ENCODE data around the gene APOBEC3C. TPM values are rescaled to one million over a fixed set of nuclear protein-coding genes. Genes with fewer than 3 reads are reported as not detected.
A peak's percentile ranks its signal among the peaks of the same experiment; 100 is the strongest.
"Not testable (repeated sequence)": the region's sequence is repeated elsewhere in the genome, so short reads cannot be mapped to it uniquely, and the experiment has no call there.

Gene APOBEC3C
- total RNA-seq, 1 donor, result 16.4 TPM

GRCh38 chr22:38981992-38982927 is 31.8 kb upstream of the APOBEC3C start, which contains the start of gene APOBEC3B:
APOBEC3B (plus strand) TSS chr22:38982347; CDS start chr22:38982454, 107 bp downstream.
- peak within 1 kb of the TSS; percentile 44 for H3K4me3 ChIP-seq (ENCODE audit: low read depth, low read length)
- DNase-seq (ENCODE audit: low read depth), result peak; percentile 87
- TF ChIP-seq CTCF (IDR thresholded peaks at IDR 0.05; ENCODE audit: insufficient read depth, low read depth, low read length), result no peak

GRCh38 chr22:38984224-38984623 is 29.8 kb upstream of the APOBEC3C start:
- no peak for TF ChIP-seq CTCF (IDR thresholded peaks at IDR 0.05; ENCODE audit: insufficient read depth, low read depth, low read length)
- DNase-seq (ENCODE audit: low read depth), result no peak
- H3K4me3 ChIP-seq (ENCODE audit: low read depth, low read length), result no peak overlapping the region

DNA sequence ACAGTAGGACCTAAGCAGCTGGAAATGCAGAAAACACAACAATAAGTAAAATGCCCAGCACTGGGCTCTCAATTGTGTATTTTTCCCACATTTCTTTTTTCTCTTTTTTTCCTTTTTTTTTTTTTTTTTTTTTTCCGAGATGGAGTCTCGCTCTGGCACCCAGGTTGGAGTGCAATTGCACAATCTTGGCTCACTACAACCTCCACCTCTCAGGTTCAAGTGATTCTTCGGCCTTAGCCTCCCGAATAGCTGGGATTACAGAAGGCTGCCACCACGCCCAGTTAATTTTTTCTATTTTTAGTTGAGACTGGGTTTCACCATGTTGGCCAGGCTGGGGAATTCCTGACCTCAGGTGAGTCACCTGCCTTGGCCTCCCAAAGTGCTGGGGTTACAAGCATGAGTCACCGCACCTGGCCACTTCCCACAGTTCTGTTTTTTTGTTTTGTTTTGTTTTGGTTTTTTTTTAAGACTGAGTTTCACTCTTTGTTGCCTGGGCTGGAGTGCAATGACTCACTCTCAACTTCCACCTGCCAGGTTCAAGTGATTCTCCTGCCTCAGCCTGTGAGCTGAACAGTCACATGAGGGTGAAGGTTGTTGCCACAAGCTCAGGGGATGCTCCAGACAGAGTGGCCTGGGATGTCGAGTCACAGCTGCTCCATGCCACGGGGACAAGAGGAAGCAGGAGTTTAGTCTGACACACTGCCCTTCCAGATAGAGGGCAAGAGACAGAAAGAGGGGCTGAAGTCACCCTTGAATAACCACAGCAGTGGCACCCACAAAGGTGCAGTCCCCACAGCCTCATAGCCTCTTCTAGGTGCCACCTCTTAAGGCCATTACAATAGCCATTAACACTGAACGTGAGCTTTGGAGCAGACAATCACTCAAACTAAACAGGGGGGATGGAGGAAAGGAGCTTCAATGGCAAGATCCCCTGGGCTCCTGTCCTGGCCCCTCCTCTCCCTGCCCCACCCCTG is 29.0 kb upstream of the APOBEC3C start:
- not testable (repeated sequence) for H3K4me3 ChIP-seq (ENCODE audit: low read depth, low read length); DNase-seq (ENCODE audit: low read depth)

GRCh38 chr22:38986629-38987028 is 27.4 kb upstream of the APOBEC3C start:
- no peak for DNase-seq (ENCODE audit: low read depth)
- no peak for TF ChIP-seq CTCF (IDR thresholded peaks at IDR 0.05; ENCODE audit: insufficient read depth, low read depth, low read length)
- no peak overlapping the region for H3K4me3 ChIP-seq (ENCODE audit: low read depth, low read length)

GRCh38 chr22:38987171-38987895 is 26.7 kb upstream of the APOBEC3C start:
- no peak overlapping the region for H3K4me3 ChIP-seq (ENCODE audit: low read depth, low read length)
- no peak for DNase-seq (ENCODE audit: low read depth)
- TF ChIP-seq CTCF (IDR thresholded peaks at IDR 0.05; ENCODE audit: insufficient read depth, low read depth, low read length), result no peak

GRCh38 chr22:38989466-38989865 is 24.6 kb upstream of the APOBEC3C start:
- no peak for TF ChIP-seq CTCF (IDR thresholded peaks at IDR 0.05; ENCODE audit: insufficient read depth, low read depth, low read length)
- no peak overlapping the region for H3K4me3 ChIP-seq (ENCODE audit: low read depth, low read length)
- no peak for DNase-seq (ENCODE audit: low read depth)

- not testable (repeated sequence) for DNase-seq (ENCODE audit: low read depth); H3K4me3 ChIP-seq (ENCODE audit: low read depth, low read length)
Observed at GRCh38 chr22:38992871-38993371, 21.1 kb upstream of the APOBEC3C start.
